ENCODE results near the gene NAT9. TPM values are rescaled to one million over a fixed set of nuclear protein-coding genes. Genes with fewer than 3 reads are reported as not detected.

NAT9 gene
- total RNA-seq, 2 donors from 2014 or later, result 58.3 to 77.3 TPM

- no peak overlapping the region for H3K9ac ChIP-seq (ENCODE audit: extremely low read depth, low read length, poor library complexity, severe bottlenecking)
- H3K36me3 ChIP-seq (ENCODE audit: control insufficient read depth, insufficient read depth, low read length), result peaks cover 84% of the 10 kb centered on the region
- H3K4me1 ChIP-seq (ENCODE audit: control insufficient read depth, insufficient read depth, low read length), result no peaks in the 10 kb centered on the region
- no peaks in the 10 kb centered on the region for H3K9me3 Mint-ChIP-seq
- no peak overlapping the region for H3K27ac Mint-ChIP-seq
- H3K36me3 Mint-ChIP-seq (ENCODE audit: low read depth), result peaks cover 62% of the 10 kb centered on the region
- H3K4me3 ChIP-seq (ENCODE audit: low read length), result no peak overlapping the region
- H3K27me3 Mint-ChIP-seq (ENCODE audit: insufficient read depth), result no peaks in the 10 kb centered on the region
- H3K27me3 ChIP-seq (ENCODE audit: control insufficient read depth, insufficient read depth, low read length, poor library complexity, severe bottlenecking), result no peaks in the 10 kb centered on the region
- no peak overlapping the region for H3K4me3 Mint-ChIP-seq
- no peak overlapping the region for H3K27ac ChIP-seq (ENCODE audit: low read depth, low read length)
- DNase-seq, result no peak
- no peaks in the 10 kb centered on the region for H3K9me3 ChIP-seq (ENCODE audit: control insufficient read depth, low read length)
- no peak for TF ChIP-seq CTCF (conservative IDR thresholded peaks at IDR 0.05)
- H3K4me1 Mint-ChIP-seq, result peaks cover 3% of the 10 kb centered on the region
- 94 to 95% methylated on average over 6 of the region's 6 CpGs for WGBS, 2 experiments (ENCODE audit: insufficient coverage in 1 of 2, insufficient read length in 1 of 2)
These were observed 20.7 kb upstream of the NAT9 start for GRCh38 chr17:74796866-74797265.

DNA sequence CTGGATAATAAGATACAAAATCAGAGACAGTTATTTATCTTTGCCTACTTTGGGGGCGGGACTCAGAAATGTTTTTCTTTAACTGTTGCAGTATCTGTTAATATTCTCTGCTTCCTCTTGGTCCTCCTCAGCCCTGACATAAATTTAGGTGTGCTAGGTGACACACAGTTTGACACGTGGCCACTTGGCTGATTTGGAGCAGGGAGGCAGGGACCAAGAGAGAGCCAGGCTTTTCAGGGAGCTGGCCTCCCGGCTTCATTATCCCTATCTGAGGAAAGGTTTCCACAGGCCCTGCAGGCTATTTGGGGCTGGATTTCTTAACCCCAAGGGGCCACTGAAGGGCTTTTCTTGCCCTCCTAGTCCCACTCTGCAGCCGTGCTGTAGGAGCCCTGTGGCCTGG, 20.1 kb upstream of the NAT9 start:
- Mint-ChIP-seq H3K4me3 (no peak overlapping the region), H3K9me3 (no peaks in the 10 kb centered on the region), H3K27ac (no peak overlapping the region), H3K36me3 (ENCODE audit: low read depth) (peaks cover 64% of the 10 kb centered on the region), H3K27me3 (ENCODE audit: insufficient read depth) (no peaks in the 10 kb centered on the region), H3K4me1 (peaks cover 3% of the 10 kb centered on the region)
- peaks cover 83% of the 10 kb centered on the region for H3K36me3 ChIP-seq (ENCODE audit: control insufficient read depth, insufficient read depth, low read length)
- no peaks in the 10 kb centered on the region for H3K4me1 ChIP-seq (ENCODE audit: control insufficient read depth, insufficient read depth, low read length)
- H3K27me3 ChIP-seq (ENCODE audit: control insufficient read depth, insufficient read depth, low read length, poor library complexity, severe bottlenecking), result no peaks in the 10 kb centered on the region
- no peak overlapping the region for H3K27ac ChIP-seq (ENCODE audit: low read depth, low read length)
- no peaks in the 10 kb centered on the region for H3K9me3 ChIP-seq (ENCODE audit: control insufficient read depth, low read length)
- WGBS, 2 experiments (ENCODE audit: insufficient coverage in 1 of 2, insufficient read length in 1 of 2), result 89 to 91% methylated on average over 4 of the region's 4 CpGs
- DNase-seq, result no peak
- H3K9ac ChIP-seq (ENCODE audit: extremely low read depth, low read length, poor library complexity, severe bottlenecking), result no peak overlapping the region
- H3K4me3 ChIP-seq (ENCODE audit: low read length), result no peak overlapping the region
- TF ChIP-seq CTCF (conservative IDR thresholded peaks at IDR 0.05), result no peak

DNA sequence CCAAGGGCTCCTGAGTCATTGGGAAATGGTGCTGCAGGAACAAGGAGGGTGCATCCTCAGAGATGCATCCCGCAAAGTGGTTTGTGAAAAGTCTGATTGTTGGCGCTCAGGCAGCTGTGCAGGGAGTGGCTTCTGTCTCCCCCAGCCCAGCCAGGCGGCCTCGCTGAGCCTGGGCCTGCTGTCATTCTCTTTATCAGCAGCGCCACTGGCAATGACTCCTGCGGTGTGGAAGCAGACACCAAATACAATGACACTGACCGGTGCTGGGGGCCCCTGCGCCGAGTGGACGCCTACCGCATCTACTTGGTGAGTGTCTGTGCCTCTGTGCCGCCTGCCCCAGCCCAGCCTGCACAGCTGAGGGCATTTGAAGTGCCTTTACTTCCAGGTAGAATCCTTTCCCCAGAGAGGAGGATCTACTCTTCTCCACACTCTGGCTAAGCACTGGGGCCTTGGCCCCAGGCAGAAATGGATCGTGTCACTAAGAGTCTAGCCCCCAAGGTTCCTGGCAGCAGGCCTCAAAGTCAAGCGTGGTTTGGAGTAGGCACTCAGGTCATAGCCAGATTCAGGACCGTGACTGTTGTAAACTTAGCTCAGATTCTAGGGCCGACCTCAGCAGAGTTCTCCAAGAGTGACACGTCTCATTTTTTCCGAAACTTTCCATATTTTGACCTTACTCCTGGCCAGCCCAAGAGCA, 19.3 kb upstream of the NAT9 start:
- Mint-ChIP-seq H3K36me3 (ENCODE audit: low read depth) (peaks cover 67% of the 10 kb centered on the region), H3K4me3 (no peak overlapping the region), H3K27me3 (ENCODE audit: insufficient read depth) (no peaks in the 10 kb centered on the region), H3K9me3 (no peaks in the 10 kb centered on the region), H3K4me1 (peaks cover 3% of the 10 kb centered on the region), H3K27ac (no peak overlapping the region)
- WGBS, 2 experiments (ENCODE audit: insufficient coverage in 1 of 2, insufficient read length in 1 of 2), result 91 to 93% methylated on average over 15 to 18 of the region's 18 CpGs
- H3K4me1 ChIP-seq (ENCODE audit: control insufficient read depth, insufficient read depth, low read length), result no peaks in the 10 kb centered on the region
- H3K36me3 ChIP-seq (ENCODE audit: control insufficient read depth, insufficient read depth, low read length), result peaks cover 82% of the 10 kb centered on the region
- no peak overlapping the region for H3K27ac ChIP-seq (ENCODE audit: low read depth, low read length)
- no peaks in the 10 kb centered on the region for H3K9me3 ChIP-seq (ENCODE audit: control insufficient read depth, low read length)
- no peak overlapping the region for H3K4me3 ChIP-seq (ENCODE audit: low read length)
- TF ChIP-seq CTCF (conservative IDR thresholded peaks at IDR 0.05), result no peak
- no peak for DNase-seq
- H3K9ac ChIP-seq (ENCODE audit: extremely low read depth, low read length, poor library complexity, severe bottlenecking), result no peak overlapping the region
- no peaks in the 10 kb centered on the region for H3K27me3 ChIP-seq (ENCODE audit: control insufficient read depth, insufficient read depth, low read length, poor library complexity, severe bottlenecking)
